HG02623 (cell line): ENCODE measurements around the gene BCAS1.

Experiments
- ATAC-seq: cut with Tn5 transposase; IDR thresholded peaks from one replicate; pipeline ENCODE4 v1.9.1; 2021; ENCODE audit warnings: moderate library complexity; ENCODE audit not compliant: unreplicated experiment

BCAS1 gene

GRCh38 chr20:53915446-53916172, 154.8 kb downstream of the BCAS1 start:
- ATAC-seq: peak; percentile 64

GRCh38 chr20:53914781-53915445, 155.5 kb downstream of the BCAS1 start:
- ATAC-seq: no peak

GRCh38 chr20:53914091-53914780, 156.2 kb downstream of the BCAS1 start:
- ATAC-seq: no peak

- ATAC-seq: no peak
These were observed 159.1 kb downstream of the BCAS1 start for GRCh38 chr20:53911301-53911700.

GRCh38 chr20:53910351-53911002, 159.9 kb downstream of the BCAS1 start:
- ATAC-seq: no peak

GRCh38 chr20:53907968-53908751, 162.2 kb downstream of the BCAS1 start:
- ATAC-seq: no peak

GRCh38 chr20:53905820-53906191, 164.6 kb downstream of the BCAS1 start:
- no peak for ATAC-seq

- no peak for ATAC-seq
These were observed 165.2 kb downstream of the BCAS1 start for GRCh38 chr20:53905019-53905819.

GRCh38 chr20:53904261-53904660, 166.1 kb downstream of the BCAS1 start:
- ATAC-seq: no peak

GRCh38 chr20:53903652-53903987, 166.8 kb downstream of the BCAS1 start:
- ATAC-seq: no peak

- no peak for ATAC-seq
These were observed 167.3 kb downstream of the BCAS1 start for GRCh38 chr20:53902968-53903651.

- ATAC-seq: no peak
These were observed 168.8 kb downstream of the BCAS1 start for GRCh38 chr20:53901497-53902096.

GRCh38 chr20:53901064-53901463, 169.3 kb downstream of the BCAS1 start:
- no peak for ATAC-seq

GRCh38 chr20:53900380-53900999, 169.9 kb downstream of the BCAS1 start:
- no peak for ATAC-seq

GRCh38 chr20:53899351-53900167, 170.8 kb downstream of the BCAS1 start:
- ATAC-seq: peak; percentile 87

GRCh38 chr20:53898556-53898931, 171.8 kb downstream of the BCAS1 start:
- ATAC-seq: no peak

- ATAC-seq: no peak
These were observed 172.4 kb downstream of the BCAS1 start for GRCh38 chr20:53897884-53898555.
